ENCODE results near the gene RAVER1.
"Not testable (repeated sequence)": the region's sequence is repeated elsewhere in the genome, so short reads cannot be mapped to it uniquely, and the experiment has no call there.

Gene RAVER1

GRCh38 chr19:10339977-10340376 lies 6.6 kb upstream of the RAVER1 start:
- no peak for DNase-seq

- DNase-seq, result peak; percentile 37
These were observed 6.1 kb upstream of the RAVER1 start, which contains the start of gene ICAM3 for GRCh38 chr19:10339380-10339960. Gene ICAM3 (minus strand): TSS chr19:10339624. CDS start chr19:10339614, 10 bp downstream.

GRCh38 chr19:10338940-10339339 lies 5.6 kb upstream of the RAVER1 start:
- DNase-seq, result no peak

- DNase-seq, result not testable (repeated sequence)
These were observed 3.4 kb upstream of the RAVER1 start for GRCh38 chr19:10336725-10337124.

GRCh38 chr19:10335352-10335985 lies 2.1 kb upstream of the RAVER1 start:
- DNase-seq, result no peak

GRCh38 chr19:10334588-10335351 lies 1.4 kb upstream of the RAVER1 start:
- DNase-seq, result no peak

- DNase-seq, result no peak
These were observed 644 bp upstream of the RAVER1 start for GRCh38 chr19:10333758-10334587.

- DNase-seq, result no peak
These were observed 968 bp downstream of the RAVER1 start for GRCh38 chr19:10332158-10332964.

- no peak for DNase-seq
These were observed 3.8 kb downstream of the RAVER1 start for GRCh38 chr19:10329555-10329954.

- no peak for DNase-seq
These were observed 4.5 kb downstream of the RAVER1 start for GRCh38 chr19:10328558-10329429.

- DNase-seq, result no peak
These were observed 5.5 kb downstream of the RAVER1 start for GRCh38 chr19:10327793-10328192.

GRCh38 chr19:10325732-10326131 lies 7.6 kb downstream of the RAVER1 start:
- DNase-seq, result no peak

GRCh38 chr19:10321874-10322835 lies 11.2 kb downstream of the RAVER1 start:
- no peak for DNase-seq

- no peak for DNase-seq
These were observed 11.9 kb downstream of the RAVER1 start for GRCh38 chr19:10321417-10321797.

GRCh38 chr19:10320602-10321416 lies 12.5 kb downstream of the RAVER1 start:
- DNase-seq, result no peak

GRCh38 chr19:10318807-10319682 lies 14.3 kb downstream of the RAVER1 start:
- DNase-seq, result no peak

- no peak for DNase-seq
These were observed 15.4 kb downstream of the RAVER1 start for GRCh38 chr19:10317857-10318462.
